ENCODE results near the gene LNP1. TPM values are rescaled to one million over a fixed set of nuclear protein-coding genes. Genes with fewer than 3 reads are reported as not detected.

The LNP1 gene
- total and polyA plus RNA-seq, 2 donors (not counting 3 experiments of a cell fraction or from before 2014, with no cell fraction given): 0.80 TPM

- POLR2A ChIA-PET: interaction anchor here (1.0 to 2.0 kb wide), 3 partner anchors 9 to 141 kb away, joined by 4 to 9 read pairs (median 5); partner anchors contain the start of gene TBC1D23
- intact Hi-C loops (cut with micrococcal nuclease): loop anchor here (1.0 to 5.0 kb wide), 5 partner anchors 67 to 1276 kb away; partner anchors contain the start of genes NIT2, TFG, TMEM45A and ZBTB11
These were observed 319 bp downstream of the LNP1 start for GRCh38 chr3:100401674-100402041.

More at GRCh38 chr3:100401674-100402041, 319 bp downstream of the LNP1 start:
- no peaks in the 10 kb centered on the region for H4K20me1 ChIP-seq (replicated peaks; ENCODE audit: control insufficient read depth, extremely low read depth, insufficient read depth, low read length)
- H3K4me3 ChIP-seq (replicated peaks in 1 of 3; ENCODE audit: insufficient read depth in 1 of 3, low read depth in 1 of 3, low read length in 3 of 3): peak overlapping the region; percentile 55 to 94 (median 76)
- H3K27me3 ChIP-seq (ENCODE audit: control insufficient read depth in 2 of 2, insufficient read depth in 2 of 2, low read length in 2 of 2): no peaks in the 10 kb centered on the region
- H3K79me2 ChIP-seq (ENCODE audit: control insufficient read depth, insufficient read depth, low read length): peaks cover 38% of the 10 kb centered on the region
- H3K36me3 ChIP-seq (ENCODE audit: control insufficient read depth in 2 of 2, extremely low read depth in 1 of 2, insufficient read depth in 2 of 2, low read length in 2 of 2): no peaks in the 10 kb centered on the region
- no peaks in the 10 kb centered on the region for H3K9me1 ChIP-seq (replicated peaks; ENCODE audit: control insufficient read depth, extremely low read depth, insufficient read depth, low read length)
- H3K4me2 ChIP-seq (ENCODE audit: insufficient read depth, low read length): peak overlapping the region; percentile 88
- no peak for FAIRE-seq
- H2AFZ ChIP-seq (ENCODE audit: low read depth, low read length): peak overlapping the region; percentile 87
- dilution Hi-C loops (cut with MboI; ENCODE audit: extremely low pct_ligation_motif_present, low sequenced_read_pairs): no loop called here
- H3K4me1 ChIP-seq (ENCODE audit: control insufficient read depth, extremely low read depth, insufficient read depth, low read length): peaks cover 23% of the 10 kb centered on the region
- no peak for TF ChIP-seq MYC (IDR thresholded peaks at IDR 0.05; ENCODE audit: low read depth, low read length)
- no peak for TF ChIP-seq EZH2 (IDR thresholded peaks at IDR 0.05; ENCODE audit: borderline replicate concordance, low read depth, low read length, severe bottlenecking)
- TF ChIP-seq FOS (IDR thresholded peaks at IDR 0.05; ENCODE audit: borderline replicate concordance, insufficient read depth, low read length): no peak
- no peak for TF ChIP-seq GATA2 (IDR thresholded peaks at IDR 0.05; ENCODE audit: insufficient read depth, insufficient read length, low read depth, low read length)
- TF ChIP-seq MAX (IDR thresholded peaks at IDR 0.05; ENCODE audit: insufficient read depth, insufficient read length): no peak
- TF ChIP-seq JUN (IDR thresholded peaks at IDR 0.05; ENCODE audit: borderline replicate concordance, insufficient read depth, insufficient read length, low read depth): no peak
- TF ChIP-seq CTCF (IDR thresholded peaks at IDR 0.05; ENCODE audit: extremely low read depth in 1 of 2, insufficient read depth in 1 of 2, low read depth in 1 of 2, low read length in 2 of 2): no peak
- TF ChIP-seq POLR2A (IDR thresholded peaks at IDR 0.05; ENCODE audit: low read depth, low read length): no peak
- no peak for TF ChIP-seq POLR2AphosphoS5 (IDR thresholded peaks at IDR 0.05; ENCODE audit: insufficient read depth, low read depth, low read length)
- H3K27ac ChIP-seq (ENCODE audit: insufficient read depth, low read depth, low read length): peak overlapping the region; percentile 75
- CTCF ChIA-PET: interaction anchor here (0.8 to 3.0 kb wide), 7 partner anchors 10 to 188 kb away, joined by 3 to 13 read pairs (median 4); no protein-coding TSS in a partner anchor
- BruUV-seq (replicated peaks): TSS peak; percentile 85
- no peak for DNase-seq (ENCODE audit: low read depth, low spot score)
- peak overlapping the region; percentile 80 for H3K9ac ChIP-seq (replicated peaks; ENCODE audit: extremely low read depth, insufficient read depth, low read length)
- no peaks in the 10 kb centered on the region for H3K9me3 ChIP-seq (replicated peaks; ENCODE audit: control insufficient read depth, insufficient read depth, low read length)

All from endothelial cell of umbilical vein (primary cell).